Endothelial cell of umbilical vein (primary cell): ENCODE measurements around the gene KL. TPM values are rescaled to one million over a fixed set of nuclear protein-coding genes. Genes with fewer than 3 reads are reported as not detected.
A peak's percentile ranks its signal among the peaks of the same experiment; 100 is the strongest.

Experiments
- BruUV-seq: library from RNA; stranded (reverse); fragments of 400-500 nt; replicated peaks from 2 replicates; lab custom pipeline; 2021; lab: Mats Ljungman, UMichigan
- CTCF ChIA-PET: fragments of 300-600, 350-600 bp; sonication (Branson Sonifier 250); formaldehyde crosslinking; loops from one replicate; lab custom pipeline; 2021; ENCODE audit warnings: antibody characterized with exemption, inconsistent platforms; lab: Charles Lee
- POLR2A ChIA-PET: fragments of 300-600, 350-600 bp; sonication (Branson Sonifier 250); formaldehyde crosslinking; loops from one replicate; lab custom pipeline; 2021; ENCODE audit warnings: antibody characterized with exemption, inconsistent platforms; lab: Charles Lee
- DNase-seq: peaks from one replicate; pipeline ENCODE4 v3.0.0-alpha.2; 2011; ENCODE audit warnings: low read depth, low spot score
- FAIRE-seq: peaks from 2 replicates; lab custom pipeline; 2011; peaks lifted over from hg19 to GRCh38; lab: Jason Lieb, UNC
- H2AFZ ChIP-seq: 2 replicates; pipeline ENCODE4 v1.6.0; 2012; ENCODE audit warnings: low read depth, low read length, control low read depth, inconsistent platforms
- H3K27ac ChIP-seq: 2 replicates; pipeline ENCODE4 v1.5.1; 2011; ENCODE audit warnings: low read depth, mild to moderate bottlenecking, control low read depth, low read length, moderate library complexity; ENCODE audit not compliant: insufficient read depth
- H3K27me3 ChIP-seq, 2 experiments: 2 replicates each; pipeline versions ENCODE4 v1.6.0 to v1.6.1; 2011; ENCODE audit warnings: low read length in 2 of 2, mixed read lengths in 1 of 2; ENCODE audit not compliant: control insufficient read depth in 2 of 2, insufficient read depth in 2 of 2
- H3K36me3 ChIP-seq, 2 experiments: 2 replicates in 1 of 2; 3 replicates in 1 of 2; pipeline ENCODE4 v1.5.1; 2011; ENCODE audit warnings: low read length in 2 of 2, mild to moderate bottlenecking in 1 of 2, moderate library complexity in 1 of 2; ENCODE audit not compliant: control insufficient read depth in 2 of 2, insufficient read depth in 2 of 2; ENCODE audit errors: extremely low read depth in 1 of 2
- H3K4me1 ChIP-seq: 3 replicates; pipeline ENCODE4 v1.5.1; 2011; ENCODE audit warnings: mild to moderate bottlenecking, low read length; ENCODE audit not compliant: control insufficient read depth, insufficient read depth; ENCODE audit errors: extremely low read depth
- H3K4me2 ChIP-seq: 2 replicates; pipeline ENCODE4 v1.6.1; 2011; ENCODE audit warnings: low read length, control low read depth, mixed read lengths; ENCODE audit not compliant: insufficient read depth
- H3K4me3 ChIP-seq, 3 experiments: fragments of 200-600 bp in 1 of 3; sonication (generic), shearing (Covaris generic) in 1 of 3; replicated peaks in 1 of 3; 2 replicates each; pipeline ENCODE4 v1.5.1; 2011 to 2016; ENCODE audit warnings: control low read depth in 3 of 3, low read length in 3 of 3, mild to moderate bottlenecking in 2 of 3, inconsistent platforms in 1 of 3, low read depth in 1 of 3, moderate library complexity in 1 of 3; ENCODE audit not compliant: insufficient read depth in 1 of 3
- H3K79me2 ChIP-seq: 2 replicates; pipeline ENCODE4 v1.6.0; 2012; ENCODE audit warnings: low read length, inconsistent platforms; ENCODE audit not compliant: control insufficient read depth, insufficient read depth
- H3K9ac ChIP-seq: replicated peaks from 2 replicates; pipeline ENCODE3; 2011; ENCODE audit warnings: low read length, control low read depth; ENCODE audit not compliant: insufficient read depth; ENCODE audit errors: extremely low read depth
- H3K9me1 ChIP-seq: replicated peaks from 3 replicates; pipeline ENCODE4 v1.6.0; 2011; ENCODE audit warnings: mild to moderate bottlenecking, low read length; ENCODE audit not compliant: control insufficient read depth, insufficient read depth; ENCODE audit errors: extremely low read depth
- H3K9me3 ChIP-seq: replicated peaks from 2 replicates; pipeline ENCODE4 v1.5.1; 2012; ENCODE audit warnings: low read length, inconsistent platforms; ENCODE audit not compliant: control insufficient read depth, insufficient read depth
- H4K20me1 ChIP-seq: replicated peaks from 2 replicates; pipeline ENCODE3; 2011; ENCODE audit warnings: mild to moderate bottlenecking, low read length; ENCODE audit not compliant: control insufficient read depth, insufficient read depth; ENCODE audit errors: extremely low read depth
- EZH2 ChIP-seq: IDR thresholded peaks from 2 replicates; pipeline ENCODE4 v1.6.1; 2012; ENCODE audit warnings: borderline replicate concordance, low read depth, mild to moderate bottlenecking, moderate library complexity, low read length, inconsistent platforms; ENCODE audit not compliant: severe bottlenecking
- FOS ChIP-seq: IDR thresholded peaks from 2 replicates; pipeline ENCODE4 v1.6.1; 2011; ENCODE audit warnings: mild to moderate bottlenecking, low read length, moderate library complexity, borderline replicate concordance; ENCODE audit not compliant: insufficient read depth
- GATA2 ChIP-seq: IDR thresholded peaks from 2 replicates; pipeline ENCODE4 v1.7.0; 2011; ENCODE audit warnings: low read depth, mild to moderate bottlenecking, moderate library complexity, mixed read lengths, low read length; ENCODE audit not compliant: insufficient read length, insufficient read depth
- JUN ChIP-seq: IDR thresholded peaks from 2 replicates; pipeline ENCODE4 v1.6.1; 2011; ENCODE audit warnings: borderline replicate concordance, low read depth; ENCODE audit not compliant: insufficient read length, insufficient read depth
- MYC ChIP-seq: IDR thresholded peaks from one replicate; pipeline ENCODE4 v1.6.1; 2011; ENCODE audit warnings: mild to moderate bottlenecking, low read depth, low read length
- POLR2A ChIP-seq: IDR thresholded peaks from 2 replicates; pipeline ENCODE4 v1.6.1; 2012; ENCODE audit warnings: low read depth, mild to moderate bottlenecking, control low read depth, low read length
- POLR2AphosphoS5 ChIP-seq: IDR thresholded peaks from 2 replicates; pipeline ENCODE4 v1.6.1; 2012; ENCODE audit warnings: low read depth, mild to moderate bottlenecking, control low read depth, low read length, moderate library complexity; ENCODE audit not compliant: insufficient read depth
- dilution Hi-C: fragments of 300-500 bp; cut with MboI; formaldehyde crosslinking; loops from one replicate; pipeline ENCODE4 v1.15.0; 2019; ENCODE audit warnings: low sequenced_read_pairs; ENCODE audit not compliant: extremely low pct_ligation_motif_present
- intact Hi-C: fragments of 100-400 bp; cut with micrococcal nuclease; formaldehyde crosslinking; loops from one replicate; pipeline ENCODE4 v1.10.0; 2022
- polyA plus RNA-seq, 4 experiments: library from polyadenylated mRNA; depleted of rRNA in 3 of 4; stranded (reverse) in 3 of 4; unstranded in 1 of 4; fragments of >200 nt; gene quantifications; 2 replicates each; pipeline versions ENCODE4 v1.2.1 to v1.2.3, GENCODE V29; 2011 to 2012; ENCODE audit warnings: missing spikeins in 1 of 4
- total RNA-seq: library from RNA; stranded (reverse); gene quantifications from 2 replicates; pipeline ENCODE4 v1.2.3, GENCODE V29; 2021
- TF ChIP-seq, protein P1 (sequence below): IDR thresholded peaks from 2 replicates; pipeline ENCODE4 v1.6.1; 2011; ENCODE audit not compliant: insufficient read depth, insufficient read length
- TF ChIP-seq, protein P2 (sequence below), 2 donors: IDR thresholded peaks; 1 replicate in 1 of 2; 2 replicates in 1 of 2; pipeline ENCODE4 v1.5.1; 2011; ENCODE audit warnings: low read length in 2 of 2, mild to moderate bottlenecking in 2 of 2, moderate library complexity in 2 of 2, control low read depth in 1 of 2, inconsistent platforms in 1 of 2, low read depth in 1 of 2; ENCODE audit not compliant: insufficient read depth in 1 of 2; ENCODE audit errors: extremely low read depth in 1 of 2

The KL gene
- total and polyA plus RNA-seq, 2 donors (not counting 3 experiments of a cell fraction or from before 2014, with no cell fraction given), result 0.01 to 0.07 TPM

- Histone ChIP-seq H3K4me1 (no peaks in the 10 kb centered on the region), H3K9ac (no peak overlapping the region), H3K27me3 (no peaks in the 10 kb centered on the region), H3K4me2 (no peak overlapping the region), H3K27ac (no peak overlapping the region), H3K36me3 (peaks cover 5 to 16% of the 10 kb centered on the region in 2 experiments), H3K9me1 (no peaks in the 10 kb centered on the region), H3K4me3 (no peak overlapping the region), H3K9me3 (no peaks in the 10 kb centered on the region), H3K79me2 (no peaks in the 10 kb centered on the region), H2AFZ (no peak overlapping the region), H4K20me1 (no peaks in the 10 kb centered on the region)
- dilution Hi-C loops (no loop called here), intact Hi-C loops (no loop called here)
- no TSS peak for BruUV-seq
- POLR2A ChIA-PET, result no interaction called here
- DNase-seq (no peak), FAIRE-seq (no peak)
- CTCF ChIA-PET, result no interaction called here
- TF ChIP-seq POLR2AphosphoS5, result peak; percentile 17
- TF ChIP-seq, protein P1, sequence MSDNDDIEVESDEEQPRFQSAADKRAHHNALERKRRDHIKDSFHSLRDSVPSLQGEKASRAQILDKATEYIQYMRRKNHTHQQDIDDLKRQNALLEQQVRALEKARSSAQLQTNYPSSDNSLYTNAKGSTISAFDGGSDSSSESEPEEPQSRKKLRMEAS, result no peak
These were observed 85.6 kb downstream of the KL start for GRCh38 chr13:33101835-33102234.

GRCh38 chr13:33103457-33103856, 87.2 kb downstream of the KL start:
- H4K20me1 ChIP-seq, result no peaks in the 10 kb centered on the region
- no peak overlapping the region for H2AFZ ChIP-seq
- H3K4me1 ChIP-seq, result no peaks in the 10 kb centered on the region
- no peaks in the 10 kb centered on the region for H3K9me1 ChIP-seq
- TF ChIP-seq, protein P2, sequence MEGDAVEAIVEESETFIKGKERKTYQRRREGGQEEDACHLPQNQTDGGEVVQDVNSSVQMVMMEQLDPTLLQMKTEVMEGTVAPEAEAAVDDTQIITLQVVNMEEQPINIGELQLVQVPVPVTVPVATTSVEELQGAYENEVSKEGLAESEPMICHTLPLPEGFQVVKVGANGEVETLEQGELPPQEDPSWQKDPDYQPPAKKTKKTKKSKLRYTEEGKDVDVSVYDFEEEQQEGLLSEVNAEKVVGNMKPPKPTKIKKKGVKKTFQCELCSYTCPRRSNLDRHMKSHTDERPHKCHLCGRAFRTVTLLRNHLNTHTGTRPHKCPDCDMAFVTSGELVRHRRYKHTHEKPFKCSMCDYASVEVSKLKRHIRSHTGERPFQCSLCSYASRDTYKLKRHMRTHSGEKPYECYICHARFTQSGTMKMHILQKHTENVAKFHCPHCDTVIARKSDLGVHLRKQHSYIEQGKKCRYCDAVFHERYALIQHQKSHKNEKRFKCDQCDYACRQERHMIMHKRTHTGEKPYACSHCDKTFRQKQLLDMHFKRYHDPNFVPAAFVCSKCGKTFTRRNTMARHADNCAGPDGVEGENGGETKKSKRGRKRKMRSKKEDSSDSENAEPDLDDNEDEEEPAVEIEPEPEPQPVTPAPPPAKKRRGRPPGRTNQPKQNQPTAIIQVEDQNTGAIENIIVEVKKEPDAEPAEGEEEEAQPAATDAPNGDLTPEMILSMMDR (IDR thresholded peaks at IDR 0.05; ENCODE audit: extremely low read depth in 1 of 2, insufficient read depth in 1 of 2, low read depth in 1 of 2, low read length in 2 of 2), result no peak
- TF ChIP-seq JUN (no peak), FOS (no peak), MYC (no peak), GATA2 (no peak), POLR2AphosphoS5 (no peak), POLR2A (no peak), EZH2 (no peak)
- TF ChIP-seq, protein P1, result no peak
- peaks cover 10 to 16% of the 10 kb centered on the region in 2 experiments for H3K36me3 ChIP-seq
- FAIRE-seq (no peak), DNase-seq (no peak)
- H3K79me2 ChIP-seq, result no peaks in the 10 kb centered on the region
- ChIA-PET CTCF (interaction anchor here (0.8 kb wide), 1 partner anchor 46 kb away, joined by 3 read pairs; no protein-coding TSS in a partner anchor), POLR2A (no interaction called here)
- no peak overlapping the region for H3K27ac ChIP-seq
- dilution Hi-C loops (no loop called here), intact Hi-C loops (no loop called here)
- H3K9ac ChIP-seq, result no peak overlapping the region
- BruUV-seq, result no TSS peak
- H3K4me3 ChIP-seq, result no peak overlapping the region
- no peaks in the 10 kb centered on the region for H3K27me3 ChIP-seq
- no peak overlapping the region for H3K4me2 ChIP-seq
- H3K9me3 ChIP-seq, result no peaks in the 10 kb centered on the region
